Measurements from ENCODE around the gene STUM.

STUM gene

GRCh38 chr1:226525750-226526149, 22.8 kb upstream of the STUM start:
- no peak for DNase-seq
- TF ChIP-seq GATA1 (IDR thresholded peaks at IDR 0.05; ENCODE audit: low read depth, low read length) (no peak), POLR2A (IDR thresholded peaks at IDR 0.05; ENCODE audit: low read length) (no peak)

GRCh38 chr1:226526801-226527595, 21.6 kb upstream of the STUM start:
- DNase-seq = no peak
- TF ChIP-seq GATA1 (IDR thresholded peaks at IDR 0.05; ENCODE audit: low read depth, low read length) = no peak
- TF ChIP-seq POLR2A (IDR thresholded peaks at IDR 0.05; ENCODE audit: low read length) = no peak

GRCh38 chr1:226529891-226530290, 18.7 kb upstream of the STUM start:
- no peak for DNase-seq

GRCh38 chr1:226530591-226530990, 18.0 kb upstream of the STUM start:
- TF ChIP-seq POLR2A (IDR thresholded peaks at IDR 0.05; ENCODE audit: low read length) = no peak
- no peak for TF ChIP-seq GATA1 (IDR thresholded peaks at IDR 0.05; ENCODE audit: low read depth, low read length)
- DNase-seq = no peak

More at GRCh38 chr1:226529891-226530290, 18.7 kb upstream of the STUM start:
- TF ChIP-seq GATA1 (IDR thresholded peaks at IDR 0.05; ENCODE audit: low read depth, low read length) (no peak), POLR2A (IDR thresholded peaks at IDR 0.05; ENCODE audit: low read length) (no peak)

GRCh38 chr1:226531360-226532093, 17.0 kb upstream of the STUM start:
- no peak for TF ChIP-seq POLR2A (IDR thresholded peaks at IDR 0.05; ENCODE audit: low read length)
- no peak for TF ChIP-seq GATA1 (IDR thresholded peaks at IDR 0.05; ENCODE audit: low read depth, low read length)
- no peak for DNase-seq

GRCh38 chr1:226532553-226532952, 16.0 kb upstream of the STUM start:
- no peak for DNase-seq
- no peak for TF ChIP-seq POLR2A (IDR thresholded peaks at IDR 0.05; ENCODE audit: low read length)
- no peak for TF ChIP-seq GATA1 (IDR thresholded peaks at IDR 0.05; ENCODE audit: low read depth, low read length)

- TF ChIP-seq GATA1 (IDR thresholded peaks at IDR 0.05; ENCODE audit: low read depth, low read length) (no peak), POLR2A (IDR thresholded peaks at IDR 0.05; ENCODE audit: low read length) (no peak)
- no peak for DNase-seq
These were observed 15.3 kb upstream of the STUM start for GRCh38 chr1:226533220-226533619.

GRCh38 chr1:226534098-226534497, 14.5 kb upstream of the STUM start:
- DNase-seq = no peak
- TF ChIP-seq GATA1 (IDR thresholded peaks at IDR 0.05; ENCODE audit: low read depth, low read length) (no peak), POLR2A (IDR thresholded peaks at IDR 0.05; ENCODE audit: low read length) (no peak)

- no peak for DNase-seq
- no peak for TF ChIP-seq GATA1 (IDR thresholded peaks at IDR 0.05; ENCODE audit: low read depth, low read length)
- no peak for TF ChIP-seq POLR2A (IDR thresholded peaks at IDR 0.05; ENCODE audit: low read length)
These were observed 13.9 kb upstream of the STUM start for GRCh38 chr1:226534645-226535044.

- no peak for TF ChIP-seq GATA1 (IDR thresholded peaks at IDR 0.05; ENCODE audit: low read depth, low read length)
- no peak for TF ChIP-seq POLR2A (IDR thresholded peaks at IDR 0.05; ENCODE audit: low read length)
- no peak for DNase-seq
These were observed 12.9 kb upstream of the STUM start for GRCh38 chr1:226535666-226536065.

- DNase-seq = no peak
- TF ChIP-seq GATA1 (IDR thresholded peaks at IDR 0.05; ENCODE audit: low read depth, low read length) (no peak), POLR2A (IDR thresholded peaks at IDR 0.05; ENCODE audit: low read length) (no peak)
These were observed 7.3 kb upstream of the STUM start for GRCh38 chr1:226541231-226541630.

GRCh38 chr1:226541631-226542622, 6.6 kb upstream of the STUM start:
- TF ChIP-seq POLR2A (IDR thresholded peaks at IDR 0.05; ENCODE audit: low read length) = no peak
- no peak for TF ChIP-seq GATA1 (IDR thresholded peaks at IDR 0.05; ENCODE audit: low read depth, low read length)
- peak; percentile 9 to 28 for DNase-seq

- TF ChIP-seq GATA1 (IDR thresholded peaks at IDR 0.05; ENCODE audit: low read depth, low read length) (no peak), POLR2A (IDR thresholded peaks at IDR 0.05; ENCODE audit: low read length) (no peak)
- no peak for DNase-seq
These were observed 5.9 kb upstream of the STUM start for GRCh38 chr1:226542623-226543103.

All from erythroblast (primary cell).